GM23338 (cell line): ENCODE measurements around the gene STK4. TPM values are rescaled to one million over a fixed set of nuclear protein-coding genes. Genes with fewer than 3 reads are reported as not detected.

Experiments used
- ATAC-seq: fragments of 200-7000 bp; cut with Tn5 transposase; 3 replicates; pipeline ENCODE4 v1.9.1; 2020
- DNase-seq: peaks from one replicate; pipeline ENCODE4 v3.0.0-alpha.2; 2015; ENCODE audit warnings: low spot score
- H2AFZ ChIP-seq: fragments of 200-600 bp; sonication (generic); 2 replicates; pipeline ENCODE4 v1.8.0; 2016; ENCODE audit warnings: antibody characterized with exemption, mild to moderate bottlenecking, moderate library complexity
- H3F3A ChIP-seq: fragments of 200-600 bp; sonication (generic); replicated peaks from 2 replicates; pipeline ENCODE4 v1.8.0; 2017; ENCODE audit warnings: antibody characterized with exemption, mixed run types, low read depth
- H3K27ac ChIP-seq: fragments of 200-600 bp; sonication (generic); 2 replicates; pipeline ENCODE4 v1.6.1; 2016; ENCODE audit warnings: low read depth
- H3K27me3 ChIP-seq: fragments of 200-600 bp; sonication (generic); 2 replicates; pipeline ENCODE4 v1.8.0; 2016; ENCODE audit warnings: mild to moderate bottlenecking, mixed run types, moderate library complexity; ENCODE audit not compliant: insufficient read depth
- H3K36me3 ChIP-seq: fragments of 200-600 bp; sonication (generic); 2 replicates; pipeline ENCODE4 v1.8.0; 2016; ENCODE audit warnings: mild to moderate bottlenecking; ENCODE audit not compliant: insufficient read depth
- H3K4me1 ChIP-seq: fragments of 200-600 bp; sonication (generic); 2 replicates; pipeline ENCODE4 v1.8.0; 2016; ENCODE audit warnings: mild to moderate bottlenecking, moderate library complexity; ENCODE audit not compliant: insufficient read depth
- H3K4me2 ChIP-seq: fragments of 200-600 bp; sonication (generic); 2 replicates; pipeline ENCODE4 v1.7.1; 2017; ENCODE audit warnings: mixed run types
- H3K4me3 ChIP-seq: fragments of 200-600 bp; sonication (generic); 2 replicates; pipeline ENCODE4 v1.6.1; 2016; ENCODE audit warnings: mixed run types
- H3K79me2 ChIP-seq: fragments of 200-600 bp; sonication (generic); replicated peaks from 2 replicates; pipeline ENCODE4 v1.8.0; 2017; ENCODE audit warnings: mild to moderate bottlenecking; ENCODE audit not compliant: insufficient read depth
- H3K9me2 ChIP-seq: fragments of 200-600 bp; sonication (generic); 2 replicates; pipeline ENCODE4 v1.8.0; 2017; ENCODE audit not compliant: insufficient read depth
- H4K20me1 ChIP-seq: fragments of 200-600 bp; sonication (generic); replicated peaks from 2 replicates; pipeline ENCODE4 v1.8.0; 2017; ENCODE audit warnings: mild to moderate bottlenecking; ENCODE audit not compliant: insufficient read depth
- H3K27ac Mint-ChIP-seq: 2 replicates; pipeline ENCODE4 v1.8.0; 2020; ENCODE audit warnings: inconsistent platforms, mild to moderate bottlenecking, moderate library complexity, mixed read lengths
- H3K27me3 Mint-ChIP-seq: 3 replicates; pipeline ENCODE4 v1.8.0; 2022; ENCODE audit warnings: low read depth, mild to moderate bottlenecking, moderate library complexity, mixed read lengths, inconsistent platforms; ENCODE audit not compliant: insufficient read depth, poor library complexity
- H3K36me3 Mint-ChIP-seq: 3 replicates; pipeline ENCODE4 v1.8.0; 2021; ENCODE audit warnings: low read depth, mild to moderate bottlenecking, inconsistent platforms, moderate library complexity, mixed read lengths
- H3K4me1 Mint-ChIP-seq: 3 replicates; pipeline ENCODE4 v1.8.0; 2020; ENCODE audit warnings: mild to moderate bottlenecking, inconsistent platforms, mixed read lengths
- H3K4me3 Mint-ChIP-seq: 3 replicates; pipeline ENCODE4 v1.8.0; 2021; ENCODE audit warnings: moderate library complexity, mild to moderate bottlenecking, inconsistent platforms, mixed read lengths
- H3K9me3 Mint-ChIP-seq: 3 replicates; pipeline ENCODE4 v1.8.0; 2020; ENCODE audit warnings: moderate library complexity, mild to moderate bottlenecking, inconsistent platforms, mixed read lengths
- CREB1 ChIP-seq: fragments of 250-450 bp; sonication (Bioruptor Pico); IDR thresholded peaks from 2 replicates; pipeline ENCODE4 v1.5.0; 2020; ENCODE audit warnings: low read depth, mild to moderate bottlenecking, moderate library complexity
- ETS1 ChIP-seq: IDR thresholded peaks from 2 replicates; pipeline ENCODE4 v1.6.1; 2016; ENCODE audit warnings: antibody characterized with exemption
- EZH2phosphoT487 ChIP-seq: fragments of 200-600 bp; sonication (generic); IDR thresholded peaks from one replicate; pipeline ENCODE4 v1.8.1; 2018; ENCODE audit warnings: antibody characterized with exemption; ENCODE audit not compliant: unreplicated experiment
- JUNB ChIP-seq: IDR thresholded peaks from one replicate; pipeline ENCODE4 v1.6.1; 2016; ENCODE audit warnings: antibody characterized with exemption; ENCODE audit not compliant: unreplicated experiment
- POLR2AphosphoS5 ChIP-seq: IDR thresholded peaks from 2 replicates; pipeline ENCODE4 v1.6.1; 2016; ENCODE audit warnings: antibody characterized with exemption, low read depth
- ZNF114 ChIP-seq: fragments of 250-450 bp; sonication (Bioruptor Pico); IDR thresholded peaks from 2 replicates; pipeline ENCODE4 v1.5.0; 2020; ENCODE audit warnings: mild to moderate bottlenecking, moderate library complexity
- ZNF462 ChIP-seq: fragments of 250-450 bp; sonication (Bioruptor Pico); IDR thresholded peaks from 2 replicates; pipeline ENCODE4 v1.5.0; 2020; ENCODE audit warnings: mild to moderate bottlenecking, moderate library complexity
- polyA plus RNA-seq: library from polyadenylated mRNA; unstranded; fragments of >200 nt; fragmentation: Nextera tagmentation; extraction: Ambion mirVana; gene quantifications from 2 replicates; pipeline ENCODE4 v1.2.1, GENCODE V29; 2016
- total RNA-seq: library from RNA; depleted of rRNA; stranded (reverse); fragments of >200 nt; shearing (Covaris generic); gene quantifications from 2 replicates; pipeline ENCODE4 v1.2.3, GENCODE V29; 2014

The STK4 gene
- total and polyA plus RNA-seq, 2 experiments from 2014 or later = 37.7 to 58.7 TPM

- no peak for TF ChIP-seq ZNF462 (CRISPR knock-in tag)
- no peak for TF ChIP-seq POLR2AphosphoS5
- no peak for TF ChIP-seq JUNB
- no peak for TF ChIP-seq ZNF114 (CRISPR knock-in tag)
- TF ChIP-seq ETS1 = no peak
- TF ChIP-seq CREB1 = no peak
- no peak for TF ChIP-seq EZH2phosphoT487
These were observed 120.9 kb downstream of the STK4 start (continued) for GRCh38 chr20:45087097-45087790.

GRCh38 chr20:45087814-45088213 is 121.5 kb downstream of the STK4 start:
- H2AFZ ChIP-seq = no peak overlapping the region
- no peaks in the 10 kb centered on the region; the same call in 1 of the 2 replicates for H3K36me3 ChIP-seq
- no peak overlapping the region for H3K4me3 Mint-ChIP-seq
- H3K27me3 ChIP-seq = no peaks in the 10 kb centered on the region
- no peaks in the 10 kb centered on the region for H4K20me1 ChIP-seq
- H3K36me3 Mint-ChIP-seq = peaks cover 3% of the 10 kb centered on the region
- peaks cover 6% of the 10 kb centered on the region; the same call in 1 of the 2 replicates for H3K4me1 ChIP-seq
- no peak overlapping the region for H3K4me3 ChIP-seq
- H3K9me3 Mint-ChIP-seq = no peaks in the 10 kb centered on the region
- DNase-seq = no peak
- H3K4me1 Mint-ChIP-seq = peaks cover 14% of the 10 kb centered on the region
- H3K4me2 ChIP-seq = no peak overlapping the region
- H3K79me2 ChIP-seq = no peaks in the 10 kb centered on the region
- ATAC-seq = no peak
- H3F3A ChIP-seq = no peaks in the 10 kb centered on the region
- H3K27ac Mint-ChIP-seq = 0 out of 2 replicates have a peak overlapping the region, but pooled peaks have one; percentile 48
- no peaks in the 10 kb centered on the region for H3K9me2 ChIP-seq
- peaks cover under 1% of the 10 kb centered on the region for H3K27me3 Mint-ChIP-seq
- H3K27ac ChIP-seq = no peak overlapping the region
- TF ChIP-seq ZNF462 (CRISPR knock-in tag) = no peak
- TF ChIP-seq EZH2phosphoT487 = no peak
- TF ChIP-seq JUNB = no peak
